HG03175 (cell line): ENCODE results near the gene NUP210L.
"Not testable (repeated sequence)": the region's sequence is repeated elsewhere in the genome, so short reads cannot be mapped to it uniquely, and the experiment has no call there.

Source experiments
- ATAC-seq: cut with Tn5 transposase; IDR thresholded peaks from one replicate; pipeline ENCODE4 v1.9.1; 2021; ENCODE audit warnings: mild to moderate bottlenecking, moderate library complexity; ENCODE audit not compliant: unreplicated experiment

Gene NUP210L

DNA sequence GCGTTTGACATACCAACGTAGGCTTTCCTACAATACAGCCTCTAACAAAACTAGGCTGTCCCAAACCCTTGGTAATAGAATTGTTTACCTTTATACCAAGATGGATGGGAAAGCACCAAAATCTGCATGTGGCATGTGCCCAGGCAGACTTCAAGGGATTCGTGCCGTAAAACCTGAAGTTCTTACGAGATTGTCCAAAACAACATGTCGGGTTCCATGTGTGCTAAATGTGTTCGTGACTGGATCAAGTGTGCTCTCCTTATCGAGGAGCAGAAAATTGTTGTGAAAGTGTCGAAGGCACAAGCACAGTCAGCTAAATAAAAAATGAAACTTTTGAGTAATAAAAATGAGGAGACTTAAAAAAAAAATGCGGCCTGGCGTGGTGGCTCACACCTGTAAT, 159.2 kb downstream of the NUP210L start:
- no peak for ATAC-seq

DNA sequence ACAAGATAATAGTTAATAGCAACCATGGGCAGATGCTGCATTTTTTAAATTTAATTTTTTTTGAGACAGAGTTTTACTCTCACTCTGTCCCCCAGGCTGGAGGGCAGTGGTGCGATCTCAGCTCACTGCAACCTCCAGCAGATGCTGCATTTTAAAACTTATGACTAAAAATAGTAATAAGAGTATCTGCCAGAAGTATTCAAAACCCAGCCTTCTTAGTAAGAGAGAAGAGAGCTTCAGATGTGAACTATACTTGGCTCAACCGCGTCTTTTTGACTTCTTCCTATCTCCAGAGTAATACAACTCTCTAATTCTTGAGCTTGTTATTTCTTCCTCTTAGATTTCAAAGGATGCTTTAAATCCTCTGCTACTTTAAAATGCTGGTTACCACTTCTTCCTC, 159.7 kb downstream of the NUP210L start:
- no peak for ATAC-seq

- ATAC-seq: no peak
Observed at GRCh38 chr1:153991806-153992205, 163.1 kb downstream of the NUP210L start.

GRCh38 chr1:153991151-153991630, 163.7 kb downstream of the NUP210L start:
- ATAC-seq: no peak

DNA sequence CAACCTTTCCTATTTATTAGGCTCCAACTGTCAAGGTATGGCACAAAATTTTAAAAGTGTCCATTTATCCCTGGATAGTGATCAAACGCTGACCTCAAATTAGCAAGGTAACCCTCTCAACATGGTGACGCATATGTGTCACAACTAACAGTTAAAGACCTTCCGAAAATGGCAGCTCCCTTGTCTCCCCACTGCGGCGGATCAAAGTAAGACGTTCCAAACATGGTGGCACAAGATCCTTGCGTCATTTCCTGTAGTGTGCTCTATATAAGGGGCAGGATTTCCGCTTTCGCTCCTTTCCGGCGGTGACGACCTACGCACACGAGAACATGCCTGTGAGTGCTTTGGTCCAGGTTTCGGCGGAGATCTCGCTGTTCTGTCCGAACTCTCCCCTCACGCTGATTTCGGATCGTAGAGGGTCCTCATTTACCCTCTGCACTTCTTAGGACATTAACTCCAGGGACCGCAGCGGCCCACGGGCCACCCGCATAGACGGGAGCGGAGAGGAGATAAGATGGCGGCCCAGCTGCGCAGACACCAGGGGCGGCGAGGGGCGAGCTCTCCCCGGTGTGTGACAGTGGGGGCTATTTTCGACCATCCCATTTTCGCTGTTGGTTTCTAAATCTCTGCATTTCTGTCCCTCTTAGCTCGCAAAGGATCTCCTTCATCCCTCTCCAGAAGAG, 164.3 kb downstream of the NUP210L start, which contains the start of gene RPS27:
Gene RPS27 (plus strand): TSS at position 295 of the 683 bp plus-strand sequence. CDS start 35 bp downstream, at position 330.
- ATAC-seq: peak; percentile 70

- ATAC-seq: no peak
Observed at GRCh38 chr1:153987621-153988020, 167.3 kb downstream of the NUP210L start.

DNA sequence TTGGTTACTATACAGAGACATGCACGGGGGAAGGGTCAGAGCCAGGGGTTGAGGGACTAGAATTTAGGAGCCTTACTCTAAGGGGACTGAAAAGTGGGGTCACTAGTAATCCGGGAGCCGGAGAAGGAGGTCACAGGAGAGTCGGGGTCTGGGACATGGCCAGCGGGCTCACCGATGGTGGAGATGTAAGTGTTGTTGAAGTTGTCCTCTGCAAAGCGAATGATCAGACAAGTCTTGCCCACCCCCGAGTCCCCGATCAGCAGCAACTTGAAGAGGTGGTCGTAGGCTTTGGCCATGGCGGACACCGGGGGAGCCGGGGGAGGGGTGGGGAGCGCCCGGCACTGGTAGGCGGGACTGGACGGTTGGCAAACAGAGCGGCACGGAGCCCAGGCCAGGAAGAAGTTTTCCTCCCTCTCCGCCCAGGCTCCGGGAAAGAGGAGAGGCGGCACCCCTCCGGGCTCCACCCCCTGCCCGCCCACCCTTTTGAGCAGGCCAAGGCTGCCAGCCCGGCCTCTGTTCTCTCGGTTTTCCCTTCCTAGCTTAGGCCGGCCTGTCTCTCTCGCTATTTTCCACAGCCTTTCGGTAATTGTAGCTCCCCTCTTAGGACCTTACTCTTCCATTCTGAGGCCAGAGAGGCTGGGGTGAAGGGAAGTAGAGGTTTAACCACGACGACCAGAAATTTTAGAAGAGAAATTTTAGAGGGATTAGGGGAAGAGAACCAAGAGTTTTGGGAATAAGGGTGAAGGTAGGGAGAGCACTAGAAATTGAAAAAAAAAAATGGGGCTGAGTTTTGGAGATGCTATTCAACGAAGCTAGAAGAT, 168.7 kb downstream of the NUP210L start, which contains the start of gene RAB13:
Gene RAB13 (minus strand): TSS at position 399 of the 821 bp plus-strand sequence. CDS start 103 bp downstream, at position 296.
- ATAC-seq: no peak

DNA sequence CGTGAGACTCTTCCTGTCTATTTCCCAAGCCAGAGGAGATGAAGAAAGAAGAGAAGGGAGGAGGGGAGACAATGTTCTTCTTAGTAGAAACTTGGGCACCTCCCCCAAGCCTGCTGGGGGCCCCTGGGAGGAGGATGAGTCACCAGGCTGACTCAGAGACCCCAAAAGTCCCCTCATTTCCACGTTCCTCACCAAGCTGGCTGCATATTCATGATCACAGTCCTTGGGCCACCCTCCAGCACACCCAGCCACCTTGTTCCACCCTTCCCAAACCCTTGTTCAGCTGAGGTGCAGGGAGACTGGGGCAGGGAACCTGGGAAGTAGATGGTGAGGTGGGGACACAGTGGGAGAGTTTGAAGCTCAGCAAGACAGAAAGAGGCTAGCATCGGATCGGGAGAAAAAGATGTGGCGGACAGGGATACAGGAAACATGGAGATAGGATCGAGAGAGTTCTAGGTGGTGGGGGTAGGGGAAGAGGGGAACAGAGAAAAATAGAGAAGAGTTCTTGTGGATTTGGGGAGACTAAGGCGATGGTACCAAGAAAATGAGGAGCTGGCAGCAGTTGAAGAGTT, 169.4 kb downstream of the NUP210L start:
- ATAC-seq: no peak

- no peak for ATAC-seq
Observed at GRCh38 chr1:153984123-153984894, 170.6 kb downstream of the NUP210L start.

DNA sequence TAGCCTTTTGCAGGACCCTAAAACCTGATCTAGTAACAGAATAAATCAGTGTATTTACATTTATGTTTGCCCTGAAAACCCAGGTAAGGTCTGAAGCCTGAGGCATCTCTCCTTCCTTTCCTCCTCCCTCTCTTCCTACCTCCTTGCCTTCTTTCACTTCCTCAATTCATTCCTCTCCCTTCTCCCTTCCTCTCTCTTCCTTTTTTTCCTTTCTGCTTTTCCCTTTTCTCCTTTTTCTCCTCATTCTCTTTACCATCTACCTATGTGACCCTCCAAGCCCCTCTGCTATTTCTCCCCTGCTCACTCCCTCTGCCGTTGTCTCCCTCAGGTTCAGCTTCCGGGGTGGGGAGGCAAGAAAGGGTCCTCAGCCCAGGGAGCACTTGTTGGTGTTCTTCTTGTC, 173.1 kb downstream of the NUP210L start:
- not testable (repeated sequence) for ATAC-seq

- not testable (repeated sequence) for ATAC-seq
Observed at GRCh38 chr1:153979091-153979490, 175.8 kb downstream of the NUP210L start.

DNA sequence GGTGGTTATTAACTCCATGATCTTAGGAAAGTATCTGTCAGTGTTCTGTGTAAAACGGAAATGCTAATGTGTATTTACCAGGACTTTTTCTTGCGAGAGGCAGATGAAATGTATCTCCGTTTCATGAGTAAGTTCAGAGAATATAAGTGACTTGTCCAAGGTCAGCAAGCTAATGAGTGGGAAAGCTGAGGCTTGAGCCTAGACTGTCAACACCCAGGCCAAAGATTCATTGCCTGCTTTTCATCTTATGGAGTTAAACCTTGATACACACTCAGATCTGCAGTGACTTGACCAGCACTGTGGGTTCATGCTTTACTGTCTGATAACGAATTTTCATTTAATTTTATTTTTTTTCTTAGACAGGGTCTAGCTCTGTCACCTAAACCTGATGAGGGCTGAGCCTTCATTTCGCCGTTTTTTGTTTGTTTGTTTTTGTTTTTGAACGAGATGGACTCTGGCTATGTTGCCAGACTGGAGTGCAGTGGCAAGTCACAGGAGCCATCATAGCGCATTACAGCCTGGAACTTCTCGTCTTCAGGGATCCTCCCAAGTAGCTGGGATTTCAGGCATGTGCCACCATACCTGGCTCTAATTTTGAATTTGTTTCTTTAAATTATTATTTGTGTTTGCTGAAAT, 176.5 kb downstream of the NUP210L start:
- no peak for ATAC-seq

DNA sequence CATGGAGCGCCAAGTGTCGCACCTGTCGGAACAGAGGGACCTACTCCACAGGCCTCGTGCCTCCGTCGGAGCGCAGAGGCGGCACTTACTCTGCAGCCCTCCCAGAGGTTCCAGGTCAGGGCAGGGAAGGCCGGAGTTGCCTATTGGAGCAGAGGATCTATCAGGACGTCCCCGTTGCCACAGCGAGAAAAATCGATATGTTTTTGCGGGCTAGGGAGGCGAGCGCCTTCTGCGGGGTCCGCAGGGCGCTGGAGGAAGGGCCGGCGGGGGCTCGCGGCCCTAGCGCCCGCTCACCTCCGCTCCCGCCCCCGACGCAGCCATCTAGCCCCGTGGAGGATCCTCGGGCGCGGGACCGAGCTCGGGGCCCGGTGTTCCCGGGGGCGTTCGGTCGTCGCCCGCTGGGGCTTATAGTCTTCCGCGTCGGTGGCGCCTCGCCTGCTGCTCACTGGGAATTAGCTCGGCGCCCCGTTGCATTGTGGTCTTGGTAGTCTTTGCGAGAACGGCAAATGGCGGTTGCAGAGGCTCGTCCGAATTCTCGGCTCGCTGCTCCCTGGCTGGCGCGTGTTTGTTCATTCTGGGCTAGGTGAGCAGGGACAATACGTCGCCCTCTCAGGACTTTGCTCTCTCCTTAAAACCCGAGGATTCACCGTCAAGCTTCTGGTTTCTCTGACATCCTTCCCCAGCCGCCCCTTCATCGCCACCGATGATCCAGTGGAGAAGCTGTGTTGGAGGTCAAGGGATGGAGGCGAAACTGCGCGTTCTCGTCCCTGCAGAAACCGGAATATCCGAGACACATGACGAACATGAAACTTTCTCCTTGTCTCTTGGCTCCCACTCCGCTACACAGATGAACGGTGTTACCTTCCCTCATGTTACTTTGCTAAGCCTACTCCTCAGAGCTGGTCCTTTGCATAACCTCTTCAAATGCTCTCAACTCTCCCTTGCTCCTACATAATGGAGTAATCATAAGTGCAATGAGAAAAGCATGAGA, 177.3 kb downstream of the NUP210L start, which contains the start of gene JTB:
Gene JTB (minus strand): TSS at position 425 of the 991 bp plus-strand sequence. CDS start 422 bp downstream, at position 3.
- ATAC-seq: peak; percentile 87

- ATAC-seq: no peak
Observed at GRCh38 chr1:153976819-153977249, 178.0 kb downstream of the NUP210L start.

GRCh38 chr1:153973525-153973924, 181.3 kb downstream of the NUP210L start:
- no peak for ATAC-seq

DNA sequence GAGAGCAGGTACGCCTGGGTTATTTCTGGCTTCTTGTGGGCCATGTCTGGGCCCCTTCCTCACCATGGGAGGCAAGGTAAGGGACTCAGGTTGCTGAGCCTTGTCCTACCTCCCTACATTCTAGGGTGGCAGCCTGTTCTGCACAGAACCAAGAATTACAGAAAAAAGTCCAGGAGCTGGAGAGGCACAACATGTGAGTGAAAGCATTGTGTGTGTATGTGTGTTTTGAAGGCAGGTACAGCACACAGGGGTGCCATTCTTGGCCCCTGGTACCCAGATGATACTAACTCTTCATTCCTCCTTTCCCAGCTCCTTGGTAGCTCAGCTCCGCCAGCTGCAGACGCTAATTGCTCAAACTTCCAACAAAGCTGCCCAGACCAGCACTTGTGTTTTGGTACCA, 181.8 kb downstream of the NUP210L start:
- no peak for ATAC-seq

GRCh38 chr1:153970346-153970745, 184.5 kb downstream of the NUP210L start:
- ATAC-seq: no peak

GRCh38 chr1:153968972-153969371, 185.9 kb downstream of the NUP210L start:
- no peak for ATAC-seq

DNA sequence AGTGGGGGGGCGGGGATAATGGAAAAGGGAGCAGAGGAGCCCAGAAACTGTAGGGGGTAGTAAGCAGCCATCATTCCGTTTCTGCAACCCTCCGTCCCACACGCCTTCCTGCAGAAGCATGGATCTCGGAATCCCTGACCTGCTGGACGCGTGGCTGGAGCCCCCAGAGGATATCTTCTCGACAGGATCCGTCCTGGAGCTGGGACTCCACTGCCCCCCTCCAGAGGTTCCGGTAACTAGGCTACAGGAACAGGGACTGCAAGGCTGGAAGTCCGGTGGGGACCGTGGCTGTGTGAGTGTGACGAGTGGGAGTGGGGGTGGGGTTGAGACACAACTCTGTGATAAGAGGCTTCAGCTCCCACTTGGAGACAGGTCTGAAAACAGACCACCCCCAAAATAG, 186.5 kb downstream of the NUP210L start:
- ATAC-seq: no peak
